HG02759 (cell line): ENCODE data around the gene PRSS16.
"Not testable (repeated sequence)": the region's sequence is repeated elsewhere in the genome, so short reads cannot be mapped to it uniquely, and the experiment has no call there.

Experiments
- ATAC-seq: cut with Tn5 transposase; IDR thresholded peaks from one replicate; pipeline ENCODE4 v1.9.1; 2021; ENCODE audit warnings: mild to moderate bottlenecking, moderate library complexity; ENCODE audit not compliant: unreplicated experiment

PRSS16 gene

GRCh38 chr6:27247133-27247836 lies at the start of gene PRSS16:
Gene PRSS16 (plus strand): TSS chr6:27247701. CDS start chr6:27247738, 37 bp downstream.
- no peak for ATAC-seq

- ATAC-seq, result no peak
Observed at GRCh38 chr6:27205375-27206278, 41.9 kb upstream of the PRSS16 start.

- ATAC-seq, result no peak
Observed at GRCh38 chr6:27206806-27207205, 40.7 kb upstream of the PRSS16 start.

GRCh38 chr6:27208042-27208441 lies 39.5 kb upstream of the PRSS16 start:
- no peak for ATAC-seq

GRCh38 chr6:27209196-27209595 lies 38.3 kb upstream of the PRSS16 start:
- no peak for ATAC-seq

- ATAC-seq, result no peak
Observed at GRCh38 chr6:27209659-27210269, 37.7 kb upstream of the PRSS16 start.

- ATAC-seq, result not testable (repeated sequence)
Observed at GRCh38 chr6:27213091-27213517, 34.4 kb upstream of the PRSS16 start.

GRCh38 chr6:27213544-27214125 lies 33.9 kb upstream of the PRSS16 start:
- no peak for ATAC-seq

GRCh38 chr6:27214126-27214601 lies 33.3 kb upstream of the PRSS16 start:
- ATAC-seq, result no peak

GRCh38 chr6:27216874-27217273 lies 30.6 kb upstream of the PRSS16 start:
- ATAC-seq, result no peak

GRCh38 chr6:27222971-27223370 lies 24.5 kb upstream of the PRSS16 start:
- not testable (repeated sequence) for ATAC-seq

- no peak for ATAC-seq
Observed at GRCh38 chr6:27224729-27225128, 22.8 kb upstream of the PRSS16 start.

GRCh38 chr6:27228963-27229477 lies 18.5 kb upstream of the PRSS16 start:
- ATAC-seq, result no peak

GRCh38 chr6:27230758-27231111 lies 16.8 kb upstream of the PRSS16 start:
- no peak for ATAC-seq

- ATAC-seq, result no peak
Observed at GRCh38 chr6:27234576-27234975, 12.9 kb upstream of the PRSS16 start.

- no peak for ATAC-seq
Observed at GRCh38 chr6:27237089-27237803, 10.3 kb upstream of the PRSS16 start.

GRCh38 chr6:27238010-27238983 lies 9.2 kb upstream of the PRSS16 start:
- ATAC-seq, result no peak

GRCh38 chr6:27239258-27239657 lies 8.2 kb upstream of the PRSS16 start:
- ATAC-seq, result no peak

- ATAC-seq, result no peak
Observed at GRCh38 chr6:27241443-27241842, 6.1 kb upstream of the PRSS16 start.
